Endothelial cell of hepatic sinusoid (primary cell): ENCODE results near the gene SLC25A46.
"Not testable (repeated sequence)": the region's sequence is repeated elsewhere in the genome, so short reads cannot be mapped to it uniquely, and the experiment has no call there.

Experiments used
- in situ Hi-C: cut with HindIII; loops from 2 replicates; pipeline ENCODE4 v1.10.0; 2017; ENCODE audit warnings: low sequenced_read_pairs

The SLC25A46 gene

GRCh38 chr5:110738812-110739651, at the start of gene SLC25A46:
Gene SLC25A46, plus strand, starts transcription at chr5:110739007. Its CDS starts 113 bp downstream, at chr5:110739120.
- in situ Hi-C loops: no loop called here

- in situ Hi-C loops: not testable (repeated sequence)
Observed at GRCh38 chr5:110690587-110690986, 48.2 kb upstream of the SLC25A46 start.

GRCh38 chr5:110692669-110693068, 46.1 kb upstream of the SLC25A46 start:
- in situ Hi-C loops: not testable (repeated sequence)

GRCh38 chr5:110702300-110702699, 36.5 kb upstream of the SLC25A46 start:
- in situ Hi-C loops: no loop called here

- in situ Hi-C loops: no loop called here
Observed at GRCh38 chr5:110702704-110703103, 36.1 kb upstream of the SLC25A46 start.

- in situ Hi-C loops: no loop called here
Observed at GRCh38 chr5:110703481-110703880, 35.3 kb upstream of the SLC25A46 start.

GRCh38 chr5:110705349-110705748, 33.5 kb upstream of the SLC25A46 start:
- in situ Hi-C loops: no loop called here

- in situ Hi-C loops: no loop called here
Observed at GRCh38 chr5:110707260-110707844, 31.5 kb upstream of the SLC25A46 start.

GRCh38 chr5:110716247-110717245, 22.3 kb upstream of the SLC25A46 start:
- in situ Hi-C loops: no loop called here

- in situ Hi-C loops: no loop called here
Observed at GRCh38 chr5:110718311-110718710, 20.5 kb upstream of the SLC25A46 start.

- in situ Hi-C loops: no loop called here
Observed at GRCh38 chr5:110726249-110727024, 12.4 kb upstream of the SLC25A46 start, which contains the start of gene TMEM232. Gene TMEM232, minus strand, starts transcription at chr5:110726671. Its CDS starts 59,319 bp downstream, at chr5:110667352.

GRCh38 chr5:110727025-110727314, 11.8 kb upstream of the SLC25A46 start:
- in situ Hi-C loops: no loop called here

GRCh38 chr5:110731499-110731898, 7.3 kb upstream of the SLC25A46 start:
- in situ Hi-C loops: not testable (repeated sequence)

- in situ Hi-C loops: no loop called here
Observed at GRCh38 chr5:110734101-110734500, 4.7 kb upstream of the SLC25A46 start.

GRCh38 chr5:110735556-110735955, 3.3 kb upstream of the SLC25A46 start:
- in situ Hi-C loops: no loop called here

- in situ Hi-C loops: no loop called here
Observed at GRCh38 chr5:110736753-110737152, 2.1 kb upstream of the SLC25A46 start.

GRCh38 chr5:110738503-110738811, 350 bp upstream of the SLC25A46 start:
- in situ Hi-C loops: no loop called here

- in situ Hi-C loops: no loop called here
Observed at GRCh38 chr5:110751902-110752762, 13.3 kb downstream of the SLC25A46 start.

GRCh38 chr5:110752953-110753352, 14.1 kb downstream of the SLC25A46 start:
- in situ Hi-C loops: no loop called here

- in situ Hi-C loops: no loop called here
Observed at GRCh38 chr5:110753600-110753999, 14.8 kb downstream of the SLC25A46 start.
